GM15510 (cell line): ENCODE results near the gene TSPAN3.

Experiments used
- POLR2A ChIP-seq: IDR thresholded peaks from 3 replicates; pipeline ENCODE4 v1.6.1; 2011; ENCODE audit warnings: borderline replicate concordance; ENCODE audit not compliant: insufficient read length; ENCODE audit errors: extremely low read depth

The TSPAN3 gene

DNA sequence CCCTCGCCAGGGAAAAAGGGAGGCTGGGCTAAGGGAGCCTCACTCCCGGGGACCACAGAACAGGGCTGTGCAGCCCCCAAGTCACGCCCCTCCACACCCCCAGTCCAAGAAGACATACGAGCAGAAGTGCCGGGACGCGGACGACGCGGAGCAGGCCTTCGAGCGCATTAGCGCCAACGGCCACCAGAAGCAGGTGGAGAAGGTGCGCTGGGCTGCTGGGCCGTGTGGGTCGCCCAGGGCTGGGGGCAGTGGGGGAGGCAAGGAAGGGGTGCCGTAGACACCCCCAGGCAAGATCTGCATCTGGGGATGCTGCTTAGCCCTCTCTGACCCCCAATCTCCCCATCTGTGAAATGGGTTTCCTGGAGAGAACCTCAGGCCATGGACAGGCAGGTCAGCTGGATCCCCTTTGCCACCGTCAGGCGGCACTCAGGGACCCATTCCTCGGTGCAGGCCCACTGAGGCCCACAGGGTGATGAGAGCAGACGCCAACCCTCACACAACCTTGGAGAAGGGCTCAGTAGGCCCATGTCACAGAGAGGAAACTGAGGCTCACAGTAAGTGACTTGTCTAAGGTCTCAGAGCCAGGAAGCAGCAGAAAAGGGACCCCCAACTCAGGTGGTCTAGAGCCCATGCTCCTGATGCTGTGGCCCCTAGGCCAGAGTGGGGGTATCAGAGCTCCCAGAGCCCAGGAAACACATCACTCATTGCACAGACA, 42.3 kb downstream of the TSPAN3 start:
- no peak for TF ChIP-seq POLR2A

DNA sequence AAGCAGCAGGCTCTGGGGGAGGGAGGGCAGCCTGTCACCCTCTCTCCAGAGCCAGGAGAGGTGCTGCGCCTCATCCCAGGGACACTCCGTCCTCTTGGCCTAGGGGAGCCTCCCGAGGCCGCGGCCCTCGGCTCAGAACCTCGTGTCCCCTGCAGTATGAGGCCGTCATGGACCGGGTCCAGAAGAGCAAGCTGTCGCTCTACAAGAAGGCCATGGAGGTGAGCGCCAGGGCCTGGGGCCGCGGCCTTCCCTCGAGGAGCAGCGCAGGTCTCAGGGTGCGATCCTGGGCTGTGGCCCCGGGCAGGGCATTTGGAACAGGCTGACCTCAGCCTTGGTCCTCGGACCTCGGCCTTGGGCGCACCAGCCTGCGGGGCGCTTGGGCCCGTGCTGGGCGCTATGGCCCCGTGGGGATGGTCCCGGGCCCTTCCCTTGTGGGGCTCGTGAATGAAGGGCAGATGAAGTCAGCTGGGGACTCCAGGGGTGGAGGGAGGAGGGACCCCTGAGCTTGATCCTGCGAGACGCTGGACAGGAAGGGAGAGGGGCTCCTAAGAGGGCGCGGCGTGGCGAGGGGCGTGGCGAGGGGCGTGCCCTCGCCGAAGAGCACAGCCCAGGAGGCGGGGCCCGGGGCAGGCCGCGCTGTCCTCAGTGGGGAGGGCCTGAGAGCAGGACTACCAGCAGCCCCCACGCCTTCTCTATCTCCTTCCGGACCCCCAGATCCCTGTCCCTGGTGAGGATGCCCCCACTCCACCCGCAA, 43.0 kb downstream of the TSPAN3 start:
- TF ChIP-seq POLR2A, result no peak

- TF ChIP-seq POLR2A, result no peak
These were observed 43.7 kb downstream of the TSPAN3 start for GRCh38 chr15:77027111-77027696.

- no peak for TF ChIP-seq POLR2A
These were observed 44.3 kb downstream of the TSPAN3 start for GRCh38 chr15:77026501-77027110.

DNA sequence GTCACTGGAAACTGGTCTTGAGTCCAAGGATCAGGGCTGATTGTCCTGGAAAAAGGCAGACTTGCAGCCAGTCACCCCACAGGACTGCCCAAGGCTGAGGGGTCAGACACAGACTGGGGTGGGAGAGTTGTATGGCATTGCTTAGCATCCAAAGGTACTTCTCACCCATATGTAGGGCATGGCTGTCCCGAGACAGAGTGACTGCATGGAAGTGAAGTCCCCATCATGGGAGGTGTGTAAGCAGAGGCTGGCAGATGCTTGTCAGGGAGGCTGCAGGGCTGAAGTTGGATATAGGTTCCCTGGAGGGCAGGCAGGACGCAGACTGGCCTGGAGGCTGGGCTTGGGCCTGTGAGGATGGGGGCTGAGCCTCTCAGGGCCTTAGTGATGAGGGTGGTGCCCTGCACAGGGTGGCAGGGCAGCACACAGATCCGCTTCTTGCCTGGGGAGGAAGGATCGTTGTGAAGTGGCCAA, 44.9 kb downstream of the TSPAN3 start:
- no peak for TF ChIP-seq POLR2A

DNA sequence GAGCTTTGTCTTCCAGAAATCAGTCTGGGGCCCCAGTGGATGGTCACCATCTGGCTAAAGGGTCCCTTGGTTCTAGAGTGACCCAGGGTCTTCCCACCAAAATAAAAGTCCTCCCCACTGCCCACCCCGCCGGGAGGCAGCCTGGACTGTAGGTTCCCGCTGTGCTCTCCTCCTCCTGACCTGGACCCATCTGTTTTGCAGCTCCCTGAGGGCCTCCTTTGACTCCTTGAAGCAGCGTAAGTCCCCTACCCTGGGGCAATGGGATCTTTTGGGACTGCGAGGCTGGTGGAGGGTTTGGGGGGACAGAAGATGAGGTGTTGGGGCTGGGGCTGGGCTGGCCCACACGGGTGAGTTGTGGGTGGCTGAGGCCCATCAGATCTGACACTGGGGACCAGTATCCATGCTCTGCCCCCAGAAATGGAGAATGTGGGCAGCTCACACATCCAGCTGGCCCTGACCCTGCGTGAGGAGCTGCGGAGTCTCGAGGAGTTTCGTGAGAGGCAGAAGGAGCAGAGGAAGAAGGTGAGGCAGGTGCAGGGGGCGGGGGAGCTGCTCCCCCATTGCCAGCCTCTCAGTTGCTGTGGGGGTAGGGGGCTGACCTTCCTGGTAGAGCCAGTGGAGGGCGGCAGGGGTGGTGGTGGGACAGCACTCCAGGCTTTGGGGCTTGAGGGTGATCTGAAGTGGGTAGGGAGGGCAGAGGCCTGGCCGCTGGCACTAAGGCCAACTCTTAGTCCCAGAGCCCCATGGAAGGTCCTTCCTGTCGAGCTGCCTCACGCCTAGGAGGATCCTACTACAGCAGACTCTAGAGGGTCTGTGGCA, 45.6 kb downstream of the TSPAN3 start:
- TF ChIP-seq POLR2A, result no peak

- TF ChIP-seq POLR2A, result no peak
These were observed 46.4 kb downstream of the TSPAN3 start for GRCh38 chr15:77024273-77025082.

DNA sequence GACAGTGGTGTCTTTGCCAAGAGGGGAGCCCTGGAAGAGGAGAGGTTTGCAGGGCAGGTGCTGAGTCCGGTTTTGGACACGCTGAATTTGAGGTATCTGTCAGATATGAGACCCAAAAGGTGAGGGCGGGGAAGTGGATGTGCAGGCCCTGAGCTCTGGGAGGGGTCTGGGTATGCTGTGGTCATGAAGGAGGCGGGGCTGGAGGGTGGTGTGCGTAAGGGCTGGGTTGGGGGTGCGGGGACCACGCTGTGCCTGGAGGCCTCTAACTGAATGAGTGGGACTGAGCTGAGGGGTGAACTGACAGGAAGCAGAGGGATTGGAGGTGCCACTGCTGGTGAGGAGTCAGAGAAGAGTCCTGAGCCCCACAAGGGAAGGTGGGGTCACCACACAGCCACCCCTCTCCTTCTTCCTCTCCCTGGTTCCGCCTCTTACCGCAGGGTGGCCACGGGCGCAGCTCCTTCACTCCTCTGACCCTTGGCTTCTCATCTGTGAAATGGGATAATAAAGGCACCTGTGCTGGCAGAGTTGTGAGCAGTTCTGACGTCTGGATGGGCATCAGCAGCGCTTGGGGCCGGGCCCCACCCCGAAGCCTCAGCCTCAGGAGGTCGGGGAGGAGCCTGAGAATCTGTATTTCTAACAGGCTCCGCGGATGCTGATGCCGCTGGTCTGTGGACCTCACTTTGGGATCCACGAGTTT, 47.2 kb downstream of the TSPAN3 start:
- no peak for TF ChIP-seq POLR2A

GRCh38 chr15:77022646-77023575, 48.0 kb downstream of the TSPAN3 start:
- no peak for TF ChIP-seq POLR2A

- TF ChIP-seq POLR2A, result no peak
These were observed 49.0 kb downstream of the TSPAN3 start for GRCh38 chr15:77021803-77022381.

- TF ChIP-seq POLR2A, result no peak
These were observed 49.8 kb downstream of the TSPAN3 start for GRCh38 chr15:77021088-77021481.
